Kidney epithelial cell (primary cell): ENCODE results near the gene DAAM2. TPM values are rescaled to one million over a fixed set of nuclear protein-coding genes. Genes with fewer than 3 reads are reported as not detected.
A peak's percentile ranks its signal among the peaks of the same experiment; 100 is the strongest.

ENCODE experiments used
- DNase-seq: peaks from one replicate; pipeline ENCODE4 v3.0.0-alpha.2; 2010; ENCODE audit warnings: low read depth
- H3K27me3 ChIP-seq: 2 replicates; pipeline ENCODE4 v1.6.0; 2011; ENCODE audit warnings: low read length; ENCODE audit not compliant: control insufficient read depth, insufficient read depth
- H3K36me3 ChIP-seq: 2 replicates; pipeline ENCODE4 v1.5.1; 2011; ENCODE audit warnings: low read length; ENCODE audit not compliant: control insufficient read depth, insufficient read depth
- H3K4me3 ChIP-seq: 2 replicates; pipeline ENCODE4 v1.5.1; 2011; ENCODE audit warnings: low read depth, mild to moderate bottlenecking, control low read depth, low read length
- CTCF ChIP-seq: IDR thresholded peaks from 2 replicates; pipeline ENCODE4 v1.5.1; 2011; ENCODE audit warnings: mild to moderate bottlenecking, moderate library complexity, low read length, control low read depth, inconsistent platforms; ENCODE audit not compliant: insufficient read depth, poor library complexity, severe bottlenecking
- total RNA-seq: library from RNA; depleted of rRNA; stranded (reverse); fragments of >200 nt; gene quantifications from 2 replicates; pipeline ENCODE4 v1.2.3, GENCODE V29; 2015

Gene DAAM2
- total RNA-seq, 1 donor from 2014 or later, result 1.3 TPM

- no peak for TF ChIP-seq CTCF
- H3K27me3 ChIP-seq, result no peaks in the 10 kb centered on the region
- no peaks in the 10 kb centered on the region for H3K36me3 ChIP-seq
- no peak for DNase-seq
- H3K4me3 ChIP-seq, result no peak overlapping the region
Observed at GRCh38 chr6:39903656-39904055, 111.5 kb downstream of the DAAM2 start.

GRCh38 chr6:39904946-39905639, 112.9 kb downstream of the DAAM2 start:
- Histone ChIP-seq H3K27me3 (no peaks in the 10 kb centered on the region), H3K36me3 (no peaks in the 10 kb centered on the region), H3K4me3 (no peak overlapping the region)
- no peak for DNase-seq
- TF ChIP-seq CTCF, result peak; percentile 1

- H3K4me3 ChIP-seq, result no peak overlapping the region
- DNase-seq, result no peak
- no peaks in the 10 kb centered on the region for H3K36me3 ChIP-seq
- TF ChIP-seq CTCF, result no peak
- no peaks in the 10 kb centered on the region for H3K27me3 ChIP-seq
Observed at GRCh38 chr6:39905640-39905975, 113.4 kb downstream of the DAAM2 start.

- no peak for DNase-seq
Observed at GRCh38 chr6:39906318-39906761, 114.2 kb downstream of the DAAM2 start.

GRCh38 chr6:39907871-39908575, 115.8 kb downstream of the DAAM2 start:
- no peak for DNase-seq

More at GRCh38 chr6:39906318-39906761, 114.2 kb downstream of the DAAM2 start:
- no peaks in the 10 kb centered on the region for H3K36me3 ChIP-seq
- no peak for TF ChIP-seq CTCF
- H3K4me3 ChIP-seq, result no peak overlapping the region
- no peaks in the 10 kb centered on the region for H3K27me3 ChIP-seq

More at GRCh38 chr6:39907871-39908575, 115.8 kb downstream of the DAAM2 start:
- H3K36me3 ChIP-seq, result no peaks in the 10 kb centered on the region
- H3K4me3 ChIP-seq, result no peak overlapping the region
- TF ChIP-seq CTCF, result no peak
- H3K27me3 ChIP-seq, result no peaks in the 10 kb centered on the region
